HL-60/S4 treated with retinoic acid at 250 ng/mL for 4 days and 3 days (cell line): ENCODE measurements around the gene MYL7.

ENCODE experiments used
- in situ Hi-C: fragments of 300-500 bp; cut with MboI; formaldehyde crosslinking; loops from 2 replicates; pipeline ENCODE4 v1.7.0; 2022; ENCODE audit warnings: low sequenced_read_pairs

Gene MYL7

DNA sequence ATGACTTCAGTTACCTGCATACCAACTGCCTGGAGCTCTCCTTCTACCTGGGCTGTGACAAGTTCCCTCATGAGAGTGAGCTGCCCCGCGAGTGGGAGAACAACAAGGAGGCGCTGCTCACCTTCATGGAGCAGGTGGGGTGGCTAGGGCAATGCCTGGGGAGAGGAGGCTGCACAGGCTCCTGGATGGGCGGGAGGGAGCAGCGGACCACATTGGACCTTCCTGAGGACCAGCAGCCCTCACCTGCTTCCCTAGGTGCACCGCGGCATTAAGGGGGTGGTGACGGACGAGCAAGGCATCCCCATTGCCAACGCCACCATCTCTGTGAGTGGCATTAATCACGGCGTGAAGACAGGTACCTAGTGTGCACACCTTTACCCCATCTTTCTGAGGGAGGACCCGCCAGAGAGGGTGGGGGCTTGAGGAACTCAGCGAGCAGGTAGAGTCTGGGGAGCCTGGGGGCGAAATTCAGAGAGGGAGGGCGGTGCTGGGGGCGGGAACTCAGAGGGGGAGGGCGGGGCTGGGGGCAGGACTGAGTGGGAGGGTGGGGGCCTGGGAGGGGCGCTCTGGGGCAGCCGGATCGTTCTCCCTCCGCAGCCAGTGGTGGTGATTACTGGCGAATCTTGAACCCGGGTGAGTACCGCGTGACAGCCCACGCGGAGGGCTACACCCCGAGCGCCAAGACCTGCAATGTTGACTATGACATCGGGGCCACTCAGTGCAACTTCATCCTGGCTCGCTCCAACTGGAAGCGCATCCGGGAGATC is 28.0 kb downstream of the MYL7 start:
- in situ Hi-C loops, result no loop called here

DNA sequence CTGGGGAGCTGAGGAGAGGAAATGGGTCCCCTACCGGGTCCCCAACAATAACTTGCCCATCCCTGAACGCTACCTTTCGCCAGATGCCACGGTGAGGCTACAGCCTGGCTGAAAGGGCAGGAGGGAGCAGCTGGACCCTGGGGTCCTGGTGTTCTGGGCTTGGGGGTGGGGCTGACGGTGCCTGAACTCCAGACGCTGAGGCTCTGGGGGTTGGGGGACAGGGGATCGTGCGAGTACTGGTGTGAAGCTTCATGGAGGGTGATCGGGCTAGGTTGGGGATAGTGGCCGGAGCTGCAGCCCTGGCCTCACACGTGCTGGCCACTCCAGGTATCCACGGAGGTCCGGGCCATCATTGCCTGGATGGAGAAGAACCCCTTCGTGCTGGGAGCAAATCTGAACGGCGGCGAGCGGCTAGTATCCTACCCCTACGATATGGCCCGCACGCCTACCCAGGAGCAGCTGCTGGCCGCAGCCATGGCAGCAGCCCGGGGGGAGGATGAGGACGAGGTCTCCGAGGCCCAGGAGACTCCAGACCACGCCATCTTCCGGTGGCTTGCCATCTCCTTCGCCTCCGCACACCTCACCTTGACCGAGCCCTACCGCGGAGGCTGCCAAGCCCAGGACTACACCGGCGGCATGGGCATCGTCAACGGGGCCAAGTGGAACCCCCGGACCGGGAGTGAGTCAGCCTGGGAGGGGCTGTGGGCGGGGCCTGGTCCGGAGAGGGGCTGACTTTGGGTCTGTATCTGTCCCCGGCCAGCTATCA is 28.7 kb downstream of the MYL7 start:
- in situ Hi-C loops, result no loop called here

DNA sequence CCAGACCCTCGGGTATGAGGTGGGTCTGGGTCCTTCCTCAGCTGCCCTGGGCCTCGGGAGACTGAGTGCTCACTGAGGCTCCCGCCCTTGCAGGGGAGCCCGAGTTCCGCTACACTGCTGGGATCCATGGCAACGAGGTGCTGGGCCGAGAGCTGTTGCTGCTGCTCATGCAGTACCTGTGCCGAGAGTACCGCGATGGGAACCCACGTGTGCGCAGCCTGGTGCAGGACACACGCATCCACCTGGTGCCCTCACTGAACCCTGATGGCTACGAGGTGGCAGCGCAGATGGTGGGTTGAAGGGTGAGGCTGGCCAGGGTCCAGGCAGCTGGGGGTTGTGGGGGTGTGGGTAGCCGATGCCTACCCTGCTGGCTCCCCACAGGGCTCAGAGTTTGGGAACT is 29.4 kb downstream of the MYL7 start:
- in situ Hi-C loops, result no loop called here

DNA sequence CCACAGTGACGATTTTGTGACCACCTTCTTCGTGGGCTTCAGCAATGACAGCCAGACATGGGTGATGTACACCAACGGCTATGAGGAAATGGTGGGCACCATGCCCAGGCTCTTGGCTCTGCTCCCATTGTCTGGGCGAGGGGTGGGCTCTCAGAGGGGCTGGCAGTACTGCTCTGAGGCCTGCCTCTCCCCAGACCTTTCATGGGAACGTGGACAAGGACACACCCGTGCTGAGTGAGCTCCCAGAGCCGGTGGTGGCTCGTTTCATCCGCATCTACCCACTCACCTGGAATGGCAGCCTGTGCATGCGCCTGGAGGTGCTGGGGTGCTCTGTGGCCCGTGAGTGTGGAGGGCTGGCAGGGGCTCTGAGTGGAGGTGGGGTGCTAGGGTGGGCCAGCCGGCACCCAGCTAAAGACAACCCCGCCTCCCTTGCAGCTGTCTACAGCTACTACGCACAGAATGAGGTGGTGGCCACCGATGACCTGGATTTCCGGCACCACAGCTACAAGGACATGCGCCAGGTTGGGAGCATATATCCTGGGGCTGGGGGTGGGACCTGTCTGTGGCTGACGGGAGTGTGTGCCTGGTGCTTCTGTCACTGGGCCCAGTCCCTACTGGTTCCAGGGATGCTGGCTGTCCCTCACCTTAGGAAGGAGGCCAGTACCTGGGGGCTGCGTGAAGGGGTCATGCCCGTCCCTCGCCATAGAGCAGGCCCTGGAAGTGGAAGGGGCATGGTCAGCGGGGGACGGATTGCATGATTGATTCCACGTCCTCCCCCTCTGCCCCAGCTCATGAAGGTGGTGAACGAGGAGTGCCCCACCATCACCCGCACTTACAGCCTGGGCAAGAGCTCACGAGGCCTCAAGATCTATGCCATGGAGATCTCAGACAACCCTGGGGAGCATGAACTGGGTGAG is 30.2 kb downstream of the MYL7 start:
- in situ Hi-C loops, result no loop called here

DNA sequence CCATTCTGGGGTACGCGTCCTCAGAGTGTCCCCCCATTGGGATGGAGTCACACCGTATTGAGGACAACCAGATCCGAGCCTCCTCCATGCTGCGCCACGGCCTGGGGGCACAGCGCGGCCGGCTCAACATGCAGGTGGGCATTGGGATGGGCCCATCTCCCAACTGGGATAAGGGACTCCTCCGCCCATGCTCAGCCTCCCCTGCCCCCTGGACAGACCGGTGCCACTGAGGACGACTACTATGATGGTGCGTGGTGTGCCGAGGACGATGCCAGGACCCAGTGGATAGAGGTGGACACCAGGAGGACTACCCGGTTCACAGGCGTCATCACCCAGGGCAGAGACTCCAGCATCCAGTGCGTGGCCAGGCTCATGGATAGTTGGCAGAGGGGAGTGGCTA is 31.1 kb downstream of the MYL7 start:
- in situ Hi-C loops, result no loop called here

DNA sequence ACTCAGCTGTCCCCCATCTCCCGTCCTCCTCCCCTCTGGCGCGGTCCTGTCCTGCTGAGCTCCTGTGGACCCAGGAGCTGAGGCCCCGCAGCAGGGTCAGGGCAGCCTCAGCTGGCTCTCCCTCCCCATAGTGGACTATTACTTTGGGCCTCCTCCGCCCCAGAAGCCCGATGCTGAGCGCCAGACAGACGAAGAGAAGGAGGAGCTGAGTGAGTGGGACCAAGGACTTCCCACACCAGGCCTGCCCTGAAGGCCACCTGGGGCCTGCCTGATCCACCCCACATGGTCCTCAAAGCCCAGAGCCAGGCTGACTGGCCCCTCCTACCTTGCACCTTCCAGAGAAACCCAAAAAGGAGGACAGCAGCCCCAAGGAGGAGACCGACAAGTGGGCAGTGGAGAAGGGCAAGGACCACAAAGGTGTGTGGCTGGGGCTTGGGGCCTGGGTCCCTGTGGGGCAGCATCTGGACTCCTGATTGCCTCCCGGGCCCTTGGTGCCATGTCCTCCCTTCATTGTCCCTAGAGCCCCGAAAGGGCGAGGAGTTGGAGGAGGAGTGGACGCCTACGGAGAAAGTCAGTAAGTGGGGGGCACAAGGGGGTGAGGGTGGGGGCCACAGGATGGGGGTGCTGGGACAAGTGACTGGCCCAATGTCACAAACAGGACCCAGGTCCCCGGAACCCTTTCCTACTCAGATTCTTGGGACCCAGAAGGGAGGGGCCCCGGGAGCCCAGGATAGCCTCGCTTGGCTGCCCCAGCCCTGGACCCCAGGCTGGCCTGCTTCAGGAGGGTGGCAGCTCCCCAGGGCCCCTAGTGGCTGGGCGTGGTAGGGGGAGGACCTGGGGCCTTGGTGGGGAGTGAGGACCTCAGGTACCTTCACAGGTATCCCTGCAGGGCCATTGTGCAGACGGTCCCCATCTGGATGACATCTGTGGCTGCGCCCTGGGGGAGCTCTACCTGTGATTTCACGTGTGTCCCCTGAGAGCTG is 32.1 kb downstream of the MYL7 start:
- in situ Hi-C loops, result no loop called here

DNA sequence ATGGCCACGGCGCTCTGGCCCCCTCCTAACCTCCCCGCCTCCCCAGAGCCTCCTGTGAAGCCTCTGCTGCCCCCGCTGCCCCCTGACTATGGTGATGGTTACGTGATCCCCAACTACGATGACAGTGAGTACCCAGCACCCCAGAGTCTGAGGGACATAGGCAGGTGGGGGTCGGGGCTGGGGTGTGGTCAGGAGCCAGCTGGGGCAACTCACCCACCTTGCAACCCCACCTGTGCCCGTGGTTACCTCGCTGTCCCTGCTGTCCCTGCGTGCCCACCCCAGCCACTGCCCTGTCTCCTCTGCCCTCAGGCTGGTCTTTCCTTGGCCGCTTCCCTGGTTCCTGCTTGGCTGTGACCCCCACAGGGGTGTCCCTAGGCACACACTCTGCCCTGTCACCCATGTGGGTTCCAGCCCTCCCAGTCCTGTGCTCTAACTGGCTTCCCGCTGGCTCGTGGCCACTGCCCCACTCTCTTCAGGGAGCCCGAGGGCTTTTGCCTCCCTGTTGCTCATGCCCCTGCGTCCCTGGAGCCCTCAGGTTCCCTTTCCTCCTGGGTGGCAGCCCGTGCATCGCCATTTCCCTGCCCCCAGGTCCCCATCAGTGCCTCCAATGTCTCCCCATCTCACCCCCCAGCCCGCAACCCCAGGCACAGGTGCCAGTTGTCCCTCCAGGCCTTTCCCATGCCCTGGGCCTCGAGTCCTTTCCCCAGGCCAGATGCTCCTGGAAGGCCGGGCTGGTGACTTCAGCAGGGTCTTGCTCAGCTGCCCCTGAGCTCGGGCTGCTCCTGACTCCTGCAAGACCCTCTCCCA is 33.0 kb downstream of the MYL7 start:
- in situ Hi-C loops, result no loop called here

GRCh38 chr7:44107116-44107960 is 33.8 kb downstream of the MYL7 start:
- in situ Hi-C loops, result no loop called here

DNA sequence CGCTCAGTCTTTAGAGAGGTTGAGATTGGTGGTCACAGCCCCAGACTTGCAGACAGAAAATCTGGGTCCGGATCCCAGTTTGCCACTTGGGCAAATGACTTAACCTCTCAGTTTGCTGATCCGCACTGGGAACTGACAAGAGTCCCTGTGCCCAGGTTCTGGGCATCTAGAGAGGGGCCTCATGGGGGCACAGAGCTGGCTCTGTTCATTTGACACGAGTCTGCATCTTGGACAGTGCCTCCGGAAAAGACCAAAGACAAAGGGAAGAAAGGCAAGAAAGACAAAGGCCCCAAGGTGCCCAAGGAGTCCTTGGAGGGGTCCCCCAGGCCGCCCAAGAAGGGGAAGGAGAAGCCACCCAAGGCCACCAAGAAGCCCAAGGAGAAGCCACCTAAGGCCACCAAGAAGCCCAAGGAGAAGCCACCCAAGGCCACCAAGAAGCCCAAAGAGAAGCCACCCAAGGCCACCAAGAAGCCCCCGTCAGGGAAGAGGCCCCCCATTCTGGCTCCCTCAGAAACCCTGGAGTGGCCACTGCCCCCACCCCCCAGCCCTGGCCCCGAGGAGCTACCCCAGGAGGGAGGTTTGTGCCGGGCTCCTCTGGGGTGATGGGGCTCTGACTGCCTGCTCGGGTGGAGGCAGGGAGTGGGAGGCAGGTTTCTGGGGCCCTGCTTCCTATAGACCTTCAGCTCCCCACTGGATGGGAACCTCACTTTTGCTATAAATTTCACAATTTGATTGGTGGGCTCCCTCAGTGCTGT is 34.6 kb downstream of the MYL7 start:
- in situ Hi-C loops, result no loop called here

DNA sequence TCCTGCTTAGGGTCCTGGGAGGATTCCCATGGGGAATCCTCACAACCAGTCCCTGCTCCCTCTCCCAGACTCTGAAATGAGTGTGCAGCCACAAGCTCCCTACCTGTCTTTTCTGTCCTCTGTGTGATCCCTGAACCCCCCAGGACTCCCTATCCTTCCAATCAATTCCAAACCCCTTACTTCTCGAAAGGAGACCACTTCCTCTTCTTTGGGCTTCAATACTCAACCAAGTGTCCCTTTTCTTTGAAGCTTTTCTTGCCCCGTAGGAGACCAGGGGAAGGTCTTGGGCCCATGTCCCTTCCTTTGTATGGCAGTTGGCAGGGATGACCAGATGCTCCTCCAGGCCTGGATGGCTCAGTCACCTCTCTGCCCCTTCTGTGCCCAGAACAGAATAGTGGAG is 35.3 kb downstream of the MYL7 start:
- in situ Hi-C loops, result no loop called here

DNA sequence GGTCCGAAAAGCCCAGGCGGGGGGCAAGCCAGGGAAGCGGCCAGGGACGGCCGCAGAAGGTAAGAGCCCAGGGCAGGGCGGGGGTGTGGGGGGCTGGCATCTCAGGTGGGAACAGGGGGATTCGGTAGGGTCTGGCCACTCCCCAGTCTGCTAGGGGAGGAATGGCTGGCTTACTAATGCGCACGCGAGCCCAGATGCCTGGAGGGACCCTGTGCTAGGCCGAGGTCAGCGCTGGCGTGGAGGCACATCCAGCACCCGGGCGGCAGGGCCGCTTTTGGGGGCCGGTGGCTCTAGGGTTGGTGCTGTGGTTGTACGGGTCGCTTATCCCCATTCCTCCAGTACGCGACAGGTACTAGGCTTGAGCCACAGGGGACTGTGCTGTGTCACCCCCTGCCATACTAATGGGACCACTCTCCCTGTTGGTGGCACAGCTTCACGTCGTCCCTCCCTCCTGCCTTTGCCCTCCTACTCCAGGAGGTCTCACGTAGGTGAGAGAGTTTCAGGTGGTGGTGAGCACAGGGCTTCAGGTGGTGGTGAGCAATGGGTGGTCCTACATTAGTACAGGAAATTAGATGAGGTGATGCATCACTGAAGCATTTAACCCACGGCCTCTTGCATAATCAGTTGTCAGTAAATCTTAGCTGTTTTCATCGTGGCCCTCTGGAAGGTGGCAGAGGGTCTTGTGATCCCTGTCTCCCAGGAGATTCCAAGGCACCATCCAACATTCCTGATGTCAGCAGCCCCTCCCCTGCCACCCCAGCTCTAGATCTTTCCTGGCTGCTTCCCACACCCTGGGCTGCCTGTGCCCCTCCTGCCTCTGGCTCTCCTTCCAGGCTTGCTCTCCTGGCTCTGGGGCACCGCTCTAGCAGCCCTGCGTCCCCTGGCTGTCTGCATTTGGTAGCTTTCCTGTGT is 36.0 kb downstream of the MYL7 start:
- in situ Hi-C loops, result no loop called here

DNA sequence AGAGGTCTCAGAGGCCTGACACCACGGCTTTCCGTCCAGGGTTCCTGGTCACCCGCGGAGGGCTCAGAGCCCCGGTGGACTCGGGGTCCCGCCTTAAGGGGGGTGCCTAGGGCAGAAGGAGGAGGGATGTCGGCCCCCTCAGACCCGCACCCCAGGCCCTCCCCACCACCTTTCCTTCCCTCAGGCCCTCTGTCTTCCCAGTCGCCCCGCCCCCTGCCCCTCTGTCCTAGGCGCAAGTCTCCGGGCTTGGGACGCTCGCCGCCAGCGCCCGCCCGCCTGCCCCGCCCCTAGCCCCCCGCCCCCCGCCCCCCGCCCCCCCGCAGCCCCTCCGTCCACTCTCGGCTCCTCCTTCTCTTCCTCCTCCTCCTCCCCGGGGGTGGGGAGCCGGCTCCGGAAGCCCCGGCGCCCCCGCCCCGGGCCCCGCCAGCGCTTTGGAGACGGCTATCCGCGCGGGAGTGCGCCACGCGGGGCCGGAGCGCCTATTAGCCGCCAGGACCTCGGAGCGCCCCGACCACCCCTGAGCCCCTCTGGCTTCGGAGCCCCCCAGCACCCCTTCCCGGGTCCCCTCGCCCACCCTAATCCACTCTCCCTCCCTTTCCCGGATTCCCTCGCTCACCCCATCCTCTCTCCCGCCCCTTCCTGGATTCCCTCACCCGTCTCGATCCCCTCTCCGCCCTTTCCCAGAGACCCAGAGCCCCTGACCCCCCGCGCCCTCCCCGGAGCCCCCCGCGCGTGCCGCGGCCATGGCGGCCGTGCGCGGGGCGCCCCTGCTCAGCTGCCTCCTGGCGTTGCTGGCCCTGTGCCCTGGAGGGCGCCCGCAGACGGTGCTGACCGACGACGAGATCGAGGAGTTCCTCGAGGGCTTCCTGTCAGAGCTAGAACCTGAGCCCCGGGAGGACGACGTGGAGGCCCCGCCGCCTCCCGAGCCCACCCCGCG is 36.9 kb downstream of the MYL7 start, which contains the start of gene AEBP1:
AEBP1 (plus strand) TSS at position 423 of the 937 bp plus-strand sequence; CDS start at position 744, 321 bp downstream.
- in situ Hi-C loops, result no loop called here

DNA sequence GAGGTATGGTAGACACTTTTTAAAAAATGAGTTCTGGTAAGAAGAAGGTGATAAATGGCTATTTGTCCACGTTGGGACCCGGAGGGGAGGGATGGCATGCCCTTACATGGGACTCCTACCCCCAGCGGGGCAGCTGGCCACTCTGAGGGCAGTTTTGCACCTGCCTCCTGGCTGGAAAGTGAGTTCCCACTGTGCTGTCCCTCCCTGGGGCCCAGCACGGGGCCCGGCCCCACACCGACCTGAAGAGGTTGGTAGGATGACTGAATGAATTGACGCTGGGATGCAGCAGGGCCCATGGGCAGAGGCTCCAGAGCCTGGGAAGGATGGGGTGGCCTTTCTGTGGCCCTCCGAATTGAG is 37.6 kb downstream of the MYL7 start:
- in situ Hi-C loops, result no loop called here

DNA sequence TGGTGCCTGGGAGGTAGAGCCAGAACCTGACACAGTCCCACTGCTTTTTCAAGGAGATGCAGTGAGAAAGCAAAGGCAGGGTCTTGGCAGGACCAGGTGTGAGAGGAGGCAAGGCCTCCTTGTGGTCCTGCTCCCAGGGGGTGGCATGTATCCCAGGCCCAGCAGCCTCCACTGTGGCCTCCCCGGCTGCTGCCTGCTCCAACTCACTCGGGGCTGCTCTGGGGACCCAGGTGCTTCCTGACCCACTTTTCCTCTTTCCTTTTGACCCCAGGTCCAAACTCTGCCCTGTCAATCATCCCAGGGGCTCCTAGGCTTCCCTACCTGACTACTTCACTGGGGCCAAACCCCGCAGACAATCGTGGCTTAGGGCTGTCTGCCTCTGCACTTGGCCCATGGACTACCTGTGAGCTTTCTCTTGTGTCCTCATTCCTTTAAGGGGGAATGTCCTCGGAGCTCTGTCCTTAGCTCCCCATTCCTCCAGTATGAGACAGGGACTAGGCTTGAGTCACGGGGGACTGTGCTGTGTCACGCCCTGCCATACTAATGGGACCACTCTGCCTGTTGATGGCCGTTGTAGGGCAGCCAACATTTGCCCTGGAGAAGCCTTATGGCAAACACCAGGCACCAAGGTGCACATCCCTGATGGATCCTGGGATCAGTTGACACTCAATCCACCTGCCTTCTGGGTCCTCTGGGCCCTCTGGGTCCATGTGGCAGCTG is 38.1 kb downstream of the MYL7 start:
- in situ Hi-C loops, result no loop called here
